HG03457 (cell line): ENCODE measurements around the gene NDUFB10.
"Not testable (repeated sequence)": the region's sequence is repeated elsewhere in the genome, so short reads cannot be mapped to it uniquely, and the experiment has no call there.

ENCODE experiments used
- ATAC-seq: cut with Tn5 transposase; IDR thresholded peaks from one replicate; pipeline ENCODE4 v1.9.1; 2021; ENCODE audit warnings: moderate number of reproducible peaks; ENCODE audit not compliant: unreplicated experiment

The NDUFB10 gene

DNA sequence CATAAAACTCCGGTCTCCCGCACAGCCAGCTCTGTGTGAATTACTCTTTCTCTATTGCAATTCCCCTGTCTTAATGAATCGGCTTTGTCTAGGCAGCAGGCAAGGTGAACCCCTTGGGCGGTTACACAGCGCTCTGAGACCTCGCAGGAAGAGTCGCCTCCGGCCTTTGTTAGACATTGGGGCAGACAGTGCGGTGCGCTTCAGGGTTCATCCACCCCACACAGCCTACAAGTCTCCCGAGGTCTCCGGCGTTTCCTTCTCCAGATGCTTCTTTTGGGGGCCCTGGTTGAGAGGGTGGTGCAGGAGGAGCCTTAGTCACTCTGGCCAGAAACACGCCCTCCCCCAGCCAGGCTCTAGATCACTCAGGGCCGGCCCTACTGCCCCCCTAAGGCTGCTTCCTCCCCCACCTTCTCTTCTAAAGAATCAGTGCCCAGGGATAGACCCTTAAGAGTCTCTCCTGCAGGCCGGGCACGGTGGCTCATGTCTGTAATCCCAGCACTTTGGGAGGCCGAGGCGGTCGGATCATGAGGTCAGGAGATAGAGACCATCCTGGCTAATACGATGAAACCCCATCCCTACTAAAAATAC is 14.6 kb upstream of the NDUFB10 start:
- ATAC-seq, result no peak

DNA sequence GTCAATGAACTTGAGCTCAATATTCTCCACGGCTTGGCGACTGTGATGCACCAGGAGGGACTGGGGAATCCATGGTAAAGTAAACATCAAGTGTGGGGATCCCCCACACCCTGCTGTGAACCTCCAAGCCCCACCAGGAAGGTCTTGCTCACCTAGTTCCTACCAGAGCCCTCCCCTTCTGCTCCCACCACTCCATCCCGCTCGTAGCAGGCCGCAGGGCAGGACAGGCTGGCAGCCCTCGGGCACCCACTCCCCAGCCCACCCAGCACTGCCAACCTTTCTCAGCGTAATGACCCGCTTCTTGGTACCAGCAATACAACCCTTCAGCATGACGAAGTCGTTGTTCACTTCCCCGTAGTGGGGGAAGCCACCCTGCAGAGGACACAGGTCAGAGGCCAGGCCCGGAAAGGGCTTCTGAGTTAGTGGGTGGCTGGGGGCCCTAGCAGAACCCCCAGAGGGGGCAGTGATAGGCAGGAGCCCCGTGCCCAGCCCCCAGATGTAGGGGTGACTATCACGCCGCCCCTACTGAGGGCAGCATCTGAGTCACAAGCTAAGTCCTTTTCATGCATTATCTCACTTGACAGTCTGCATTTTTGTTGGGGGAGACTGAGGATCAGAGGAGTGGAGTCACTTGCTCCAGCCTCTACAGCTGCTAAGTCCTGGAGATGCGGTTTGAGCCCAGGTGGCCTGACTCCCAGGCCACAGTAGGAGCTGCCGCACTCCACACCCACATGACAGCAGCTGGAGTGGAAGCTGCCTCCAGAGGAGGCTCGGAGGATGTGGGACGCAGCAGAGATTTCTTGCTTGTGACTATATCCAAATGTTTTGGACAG is 13.6 kb upstream of the NDUFB10 start:
- ATAC-seq, result no peak

DNA sequence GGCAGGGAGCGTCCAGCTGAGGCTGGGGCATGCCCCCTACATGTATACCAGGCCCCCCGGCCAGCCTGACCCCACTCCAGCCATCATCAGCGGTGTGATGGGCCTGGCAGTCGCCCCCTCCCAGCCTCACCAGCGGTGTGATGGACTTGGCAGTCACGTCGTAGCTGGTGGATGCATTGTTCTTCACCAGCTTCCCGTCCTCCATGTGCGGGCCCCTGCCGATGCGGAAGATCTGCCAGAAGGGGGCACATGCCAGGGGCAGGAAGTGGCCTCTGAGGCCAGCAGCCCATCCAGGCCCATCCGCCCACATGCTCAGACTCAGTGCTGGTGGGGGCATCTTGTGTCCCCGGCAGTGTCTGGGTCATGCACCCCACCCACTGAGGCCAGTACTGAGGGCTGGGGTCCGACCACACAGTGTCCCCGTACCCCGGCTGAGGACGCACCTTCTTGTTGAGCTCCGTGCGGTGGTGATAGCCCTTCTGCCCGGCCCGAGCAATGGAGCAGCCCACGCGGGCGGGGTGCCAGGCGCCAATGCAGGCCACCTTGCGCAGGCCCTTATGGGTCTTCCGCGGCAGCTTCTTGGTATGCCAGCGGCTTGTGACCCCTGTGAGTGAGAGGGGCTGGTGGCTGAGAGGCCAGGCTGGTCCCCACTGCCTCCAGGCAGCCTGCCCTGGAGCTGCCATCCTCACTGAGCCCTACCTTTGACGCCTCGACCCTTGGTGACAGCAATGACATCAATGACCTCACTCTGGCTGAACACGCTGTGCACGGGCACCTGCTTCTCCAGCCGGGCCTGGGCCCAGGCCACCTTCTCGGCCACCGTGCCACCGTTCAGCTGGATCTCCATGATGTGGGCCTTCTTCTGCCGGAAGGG is 12.6 kb upstream of the NDUFB10 start:
- no peak for ATAC-seq

DNA sequence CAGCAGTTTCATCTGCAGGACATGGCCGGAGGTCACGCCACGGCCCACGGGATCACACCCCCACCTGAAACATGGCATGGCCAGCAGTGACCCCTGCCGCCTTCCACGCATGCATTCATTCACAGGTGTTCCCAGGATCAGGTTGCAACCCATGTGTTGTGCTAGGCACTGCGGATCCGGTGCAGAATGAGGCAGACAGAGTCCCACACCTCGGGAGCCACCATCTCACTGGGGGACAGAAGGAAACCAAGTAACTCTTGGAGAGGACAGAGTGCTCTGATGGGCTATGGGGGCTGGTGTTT is 12.0 kb upstream of the NDUFB10 start:
- ATAC-seq, result no peak

DNA sequence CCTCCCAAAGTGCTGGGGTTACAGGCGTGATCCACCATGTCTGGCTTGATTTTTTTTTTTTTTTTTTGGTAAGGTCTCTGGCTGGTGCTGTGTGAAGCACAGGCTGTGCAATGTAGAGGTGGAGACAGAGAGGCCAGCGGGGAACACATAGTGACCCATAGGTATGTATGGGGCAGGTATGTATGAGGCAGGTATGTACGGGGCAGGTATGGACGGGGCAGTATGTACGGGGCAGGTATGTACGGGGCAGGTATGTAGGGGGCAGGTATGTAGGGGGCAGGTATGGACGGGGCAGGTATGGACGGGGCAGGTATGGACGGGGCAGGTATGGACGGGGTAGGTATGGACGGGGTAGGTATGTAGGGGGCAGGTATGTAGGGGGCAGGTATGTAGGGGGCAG is 9.8 kb upstream of the NDUFB10 start:
- ATAC-seq, result no peak

DNA sequence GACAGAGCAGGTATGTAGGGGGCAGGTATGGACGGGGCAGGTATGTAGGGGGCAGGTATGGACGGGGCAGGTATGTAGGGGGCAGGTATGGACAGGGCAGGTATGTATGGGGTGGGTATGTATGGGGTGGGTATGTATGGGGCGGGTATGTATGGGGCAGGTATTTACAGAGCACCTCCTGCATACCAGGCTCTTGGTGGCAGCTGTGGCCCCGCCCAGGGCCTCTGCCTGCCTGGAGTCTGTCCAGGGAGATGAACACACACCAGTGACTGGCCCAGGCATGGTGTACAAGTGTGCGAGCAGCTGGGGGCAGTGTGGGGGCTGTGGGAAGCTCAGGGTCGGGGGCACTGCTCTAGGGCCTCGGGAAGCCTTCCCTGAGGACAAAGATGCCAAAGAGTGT is 9.3 kb upstream of the NDUFB10 start:
- ATAC-seq, result no peak

DNA sequence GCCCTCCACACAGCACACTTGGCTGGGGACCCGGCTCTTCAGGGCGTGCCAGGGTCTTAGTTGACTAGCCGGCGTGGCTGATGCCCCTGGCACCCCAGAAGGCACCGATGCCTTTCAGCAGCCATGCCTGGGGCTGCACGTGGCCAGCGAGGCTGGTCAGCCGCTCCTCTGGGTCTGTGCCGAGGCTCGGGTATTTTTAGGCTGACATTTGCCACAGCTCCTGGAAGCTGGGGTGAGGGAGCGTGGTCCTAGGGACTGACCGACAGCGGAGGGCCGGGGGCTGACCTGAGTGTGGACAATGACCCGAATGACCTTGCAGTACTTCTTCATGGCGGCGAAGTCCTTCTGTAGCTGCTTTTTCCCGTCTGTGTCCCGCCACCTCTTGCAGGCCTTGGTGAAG is 8.8 kb upstream of the NDUFB10 start:
- no peak for ATAC-seq

DNA sequence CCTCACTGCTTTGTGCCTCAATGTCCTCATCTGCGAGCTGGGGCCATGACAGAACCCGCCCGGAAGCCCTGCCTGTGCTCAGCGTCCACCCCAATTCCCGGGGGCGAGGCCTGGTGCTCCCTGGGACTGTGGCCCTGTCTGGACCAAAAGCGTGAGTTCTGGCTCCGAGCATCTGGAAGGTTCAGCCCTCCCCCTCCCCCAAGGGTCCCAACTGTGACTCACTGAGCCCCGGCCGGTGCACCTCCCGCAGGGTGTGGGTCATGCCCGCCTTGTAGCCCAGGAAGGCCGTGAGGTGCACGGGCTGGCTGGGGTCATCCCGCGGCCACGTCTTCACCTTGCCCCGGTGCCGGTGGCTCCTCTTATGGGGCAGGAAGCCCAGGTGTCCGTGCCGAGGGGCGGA is 5.6 kb upstream of the NDUFB10 start:
- no peak for ATAC-seq

DNA sequence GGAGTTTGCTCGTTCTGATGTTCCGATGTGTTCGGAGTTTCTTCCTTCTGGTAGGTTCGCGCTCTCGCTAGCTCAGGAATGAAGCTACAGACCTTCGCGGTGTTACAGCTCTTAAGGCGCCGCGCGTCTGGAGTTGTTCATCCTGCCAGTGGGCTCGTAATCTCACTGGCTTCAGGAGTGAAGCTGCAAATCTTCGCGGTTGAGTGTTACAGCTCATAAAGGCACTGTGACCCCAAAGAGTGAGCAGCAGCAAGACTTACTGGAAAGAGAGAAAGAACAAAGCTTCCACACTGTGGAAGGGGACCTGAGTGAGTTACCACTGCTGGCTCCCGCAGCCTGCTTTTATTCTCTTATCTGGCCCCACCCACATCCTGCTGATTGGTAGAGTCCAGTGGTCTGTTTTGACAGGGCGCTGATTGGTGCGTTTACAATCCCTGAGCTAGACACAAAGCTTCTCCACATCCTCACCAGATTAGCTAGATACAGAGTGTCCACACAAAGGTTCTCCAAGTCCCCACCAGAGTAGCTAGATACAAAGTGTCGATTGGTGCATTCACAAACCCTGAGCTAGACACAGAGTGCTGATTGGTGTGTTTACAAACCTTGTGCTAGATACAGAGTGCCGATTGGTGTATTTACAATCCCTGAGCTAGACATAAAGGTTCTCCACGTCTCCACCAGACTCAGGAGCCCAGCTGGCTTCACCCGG is 1.8 kb upstream of the NDUFB10 start:
- not testable (repeated sequence) for ATAC-seq

DNA sequence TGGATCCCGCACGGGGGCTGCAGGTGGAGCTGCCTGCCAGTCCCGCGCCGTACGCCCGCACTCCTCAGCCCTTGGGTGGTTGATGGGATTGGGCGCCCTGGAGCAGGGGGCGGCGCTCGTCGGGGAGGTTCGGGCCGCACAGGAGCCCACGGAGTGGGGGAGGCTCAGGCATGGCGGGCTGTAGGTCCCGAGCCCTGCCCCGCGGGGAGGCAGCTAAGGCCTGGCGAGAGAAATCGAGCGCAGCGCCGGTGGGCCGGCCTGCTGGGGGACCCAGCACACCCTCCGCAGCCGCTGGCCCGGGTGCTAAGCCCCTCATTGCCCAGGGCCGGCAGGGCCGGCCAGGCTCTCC is 1.2 kb upstream of the NDUFB10 start:
- ATAC-seq, result not testable (repeated sequence)

DNA sequence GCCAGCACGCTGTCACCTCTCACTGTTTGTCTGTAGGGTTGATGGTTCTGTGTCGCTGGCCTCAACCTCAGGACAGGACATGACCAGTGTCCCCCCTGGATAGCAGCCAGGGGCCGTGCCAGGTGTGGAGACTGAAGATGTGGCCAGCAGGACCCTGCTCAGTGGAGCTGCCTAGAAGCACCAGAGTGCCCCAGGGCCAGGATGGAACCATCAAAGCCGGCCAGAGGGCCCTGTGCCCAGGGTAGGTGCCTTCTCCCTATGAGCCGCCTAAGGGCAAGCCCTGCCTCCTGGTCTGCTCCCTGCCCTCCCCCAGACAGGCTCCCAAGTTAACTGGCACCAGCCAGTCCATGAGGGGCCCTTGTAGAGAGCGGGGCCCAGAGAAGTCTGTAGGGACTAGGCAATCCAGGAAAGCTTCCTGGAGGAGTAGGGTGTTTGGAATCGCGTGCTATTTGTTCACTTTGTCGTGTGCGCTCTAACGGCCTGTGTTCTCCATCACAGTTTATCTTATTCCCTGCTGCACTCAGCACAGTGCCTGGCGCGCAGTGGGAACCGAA is 546 bp upstream of the NDUFB10 start:
- ATAC-seq, result no peak

DNA sequence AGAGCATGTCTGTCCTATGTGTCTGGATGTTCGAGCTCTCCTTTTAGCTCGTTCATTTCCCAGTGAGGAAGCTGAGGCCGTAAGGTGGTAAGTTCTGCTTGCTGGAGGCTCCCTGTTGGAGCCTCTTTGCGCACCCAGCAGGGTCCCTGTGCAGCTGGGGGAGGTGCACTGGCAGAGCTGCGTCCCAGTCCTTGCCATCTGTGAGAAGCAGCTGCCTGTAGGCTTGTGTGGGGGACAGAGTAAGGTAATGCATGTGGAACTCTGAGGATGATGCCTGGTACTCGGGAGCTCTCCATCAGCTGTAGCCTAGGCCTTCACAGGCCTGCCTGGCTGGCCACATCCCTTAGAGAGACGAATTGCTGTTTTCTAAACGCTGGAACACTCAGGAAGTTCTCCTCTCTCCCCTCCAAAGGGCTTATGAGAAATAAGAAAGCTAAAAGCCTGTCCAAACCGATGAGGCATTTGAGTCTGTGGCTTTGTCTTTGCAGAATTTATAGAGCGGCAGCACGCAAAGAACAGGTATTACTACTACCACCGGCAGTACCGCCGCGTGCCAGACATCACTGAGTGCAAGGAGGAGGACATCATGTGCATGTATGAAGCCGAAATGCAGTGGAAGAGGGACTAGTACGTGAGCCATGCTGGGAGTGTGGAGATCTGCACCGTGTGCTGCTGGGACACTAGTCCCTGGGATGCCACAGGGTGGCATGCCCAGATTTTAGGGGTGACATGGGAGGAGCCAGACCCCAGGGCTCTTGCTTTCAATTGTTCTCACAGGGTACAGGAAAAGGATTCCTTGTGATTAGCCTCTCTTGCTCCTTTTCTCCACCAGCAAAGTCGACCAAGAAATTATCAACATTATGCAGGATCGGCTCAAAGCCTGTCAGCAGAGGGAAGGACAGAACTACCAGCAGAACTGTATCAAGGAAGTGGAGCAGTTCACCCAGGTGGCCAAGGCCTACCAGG is 1.6 kb downstream of the NDUFB10 start:
- no peak for ATAC-seq

DNA sequence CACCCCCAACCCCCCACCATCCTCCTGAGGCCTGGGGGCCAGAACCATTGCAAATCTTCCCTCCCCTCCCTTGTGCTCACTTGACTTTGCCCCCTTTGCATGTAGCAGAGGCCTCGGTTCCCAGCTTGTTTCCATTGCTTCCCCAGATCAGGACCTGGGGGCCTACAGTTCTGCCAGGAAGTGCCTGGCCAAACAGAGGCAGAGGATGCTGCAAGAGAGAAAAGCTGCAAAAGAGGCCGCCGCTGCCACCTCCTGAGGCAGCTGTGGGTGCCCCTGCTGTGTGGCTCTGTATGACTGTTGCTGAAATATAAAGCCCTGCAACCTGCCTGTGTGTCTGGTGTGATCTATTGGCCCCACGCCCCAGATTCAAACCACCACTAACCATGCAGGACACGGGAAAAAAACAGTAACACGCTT is 2.3 kb downstream of the NDUFB10 start:
- no peak for ATAC-seq

DNA sequence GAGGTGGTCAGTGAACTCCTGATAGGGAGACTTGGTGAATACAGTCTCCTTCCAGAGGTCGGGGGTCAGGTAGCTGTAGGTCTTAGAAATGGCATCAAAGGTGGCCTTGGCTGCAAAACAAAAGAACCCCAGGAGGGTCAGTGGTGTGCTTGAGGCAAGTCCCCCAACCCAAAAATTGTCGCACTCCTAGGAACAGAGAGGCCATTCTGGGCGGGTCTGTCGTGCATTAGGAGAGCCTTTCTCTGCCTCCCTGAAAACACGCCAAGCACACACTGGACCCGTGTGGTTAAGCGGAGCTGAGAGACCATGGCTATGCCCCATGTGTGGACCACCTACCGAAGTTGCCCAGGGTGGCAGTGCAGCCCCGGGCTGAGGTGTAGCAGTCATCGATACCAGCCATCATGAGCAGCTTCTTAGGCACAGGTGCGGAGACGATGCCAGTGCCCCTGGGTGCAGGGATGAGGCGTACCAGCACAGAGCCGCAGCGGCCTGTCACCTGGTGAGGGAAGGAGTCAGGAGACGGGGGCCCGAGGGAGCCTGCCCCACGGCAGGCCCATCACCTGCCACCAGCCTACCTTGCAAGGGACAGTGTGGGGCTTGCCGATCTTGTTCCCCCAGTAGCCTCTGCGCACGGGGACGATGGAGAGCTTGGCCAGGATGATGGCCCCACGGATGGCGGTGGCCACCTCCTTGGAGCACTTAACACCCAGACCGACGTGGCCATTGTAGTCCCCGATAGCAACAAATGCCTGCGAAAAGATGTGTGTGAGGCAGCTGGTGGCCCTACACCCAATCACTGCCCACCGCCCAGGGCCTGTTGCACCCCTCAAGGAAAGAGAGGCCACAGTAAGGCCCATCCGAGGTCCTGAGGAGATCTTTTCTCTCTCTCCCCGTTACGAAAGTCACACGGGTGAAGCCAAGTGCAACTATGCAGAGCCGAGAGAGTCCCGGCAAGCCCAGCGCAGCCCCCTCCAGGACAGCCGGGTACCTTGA is 3.1 kb downstream of the NDUFB10 start:
- ATAC-seq, result not testable (repeated sequence)

DNA sequence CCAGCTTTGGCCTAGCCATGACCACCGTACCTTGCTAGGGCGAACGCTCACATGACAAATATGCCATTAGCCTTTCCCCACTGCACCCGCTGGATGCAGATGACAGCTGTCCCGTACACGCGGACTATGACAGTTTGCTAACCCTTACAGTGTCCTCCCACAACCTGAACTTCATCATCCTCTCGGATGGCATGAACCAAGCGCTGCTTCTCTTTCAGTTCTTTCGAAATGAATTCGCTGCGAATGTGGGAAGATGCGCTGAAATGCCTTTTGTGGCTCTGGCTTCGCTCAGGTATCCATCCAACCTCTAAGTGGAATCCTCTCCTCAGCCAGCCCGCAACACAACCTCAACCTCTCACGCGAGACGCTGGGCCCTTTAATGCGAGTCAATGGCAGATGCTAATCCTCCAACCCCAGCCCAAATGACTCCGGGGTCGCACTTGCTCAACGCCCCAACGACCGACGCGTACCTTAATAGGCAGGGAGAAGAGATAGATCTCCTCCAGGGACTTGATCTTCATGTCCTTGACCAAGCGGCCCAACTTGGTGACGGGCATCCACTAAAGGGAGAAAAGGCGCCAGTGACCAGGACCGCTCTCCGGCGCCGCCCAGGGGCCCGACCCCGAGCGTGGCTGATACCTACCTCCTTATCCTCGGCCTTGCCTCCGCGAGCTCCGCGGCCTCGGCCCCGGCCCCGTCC is 4.6 kb downstream of the NDUFB10 start:
- no peak for ATAC-seq

DNA sequence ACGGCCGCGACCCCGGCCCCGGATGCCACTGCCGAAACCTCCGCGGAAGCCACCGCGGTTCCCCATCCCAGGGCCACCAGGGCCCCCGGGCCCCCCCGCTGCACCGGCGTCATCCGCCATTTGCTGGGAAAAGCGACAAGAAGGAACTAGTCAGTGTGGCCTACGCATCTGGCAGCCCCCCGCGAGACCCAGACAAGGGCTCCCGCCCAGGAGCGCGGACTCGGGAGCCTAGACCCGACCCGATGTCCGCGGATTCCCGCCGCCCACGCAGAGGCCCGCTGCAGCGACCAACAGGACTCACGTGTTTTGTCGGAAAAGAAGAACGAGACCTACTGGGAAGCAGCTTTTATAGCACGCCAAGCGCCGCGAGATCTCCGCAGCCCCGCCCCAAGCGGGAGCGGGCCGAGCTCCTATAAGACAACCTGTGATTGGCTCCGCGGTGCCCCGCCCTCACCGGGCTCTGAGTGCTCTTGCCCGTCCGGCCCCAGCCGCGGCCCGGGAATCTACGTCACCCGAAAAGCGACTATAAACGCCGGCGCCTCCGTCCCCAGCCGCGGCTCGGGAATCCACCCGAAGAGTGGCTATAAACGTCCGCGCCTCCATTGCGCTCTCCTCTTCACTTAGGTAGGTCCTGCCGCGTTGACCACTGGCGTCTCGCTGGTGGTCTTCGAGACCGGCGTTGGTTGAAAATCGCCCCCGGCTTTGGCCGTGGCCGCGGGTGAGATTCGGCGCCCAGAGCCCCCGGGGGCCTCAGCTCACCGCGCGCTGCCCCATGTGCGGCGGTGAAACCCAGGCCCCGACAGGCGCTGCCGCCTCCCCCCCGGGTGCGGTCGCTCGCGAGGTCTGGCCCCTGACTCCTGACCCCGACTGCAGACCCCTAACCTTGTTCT is 5.4 kb downstream of the NDUFB10 start, which contains the start of gene RPS2:
TSS of gene RPS2 (minus strand) at position 321 of the 890 bp plus-strand sequence. CDS start at position 120, 201 bp downstream.
- peak; percentile 52 for ATAC-seq
